IPS-NIHi7 (cell line): ENCODE measurements around the gene DCAF4L1.

ENCODE experiments used
- DNase-seq: peaks from one replicate; pipeline ENCODE4 v3.0.0; 2012; ENCODE audit warnings: mixed read lengths; ENCODE audit errors: extremely low spot score

Gene DCAF4L1

GRCh38 chr4:41990365-41991111, 9.0 kb downstream of the DCAF4L1 start, which contains the start of gene SLC30A9:
Gene SLC30A9 (plus strand): TSS chr4:41990530. CDS start chr4:41990652, 122 bp downstream.
- DNase-seq: peak; percentile 98

GRCh38 chr4:41991916-41992767, 10.6 kb downstream of the DCAF4L1 start:
- DNase-seq: no peak

- DNase-seq: no peak
Observed at GRCh38 chr4:41992967-41993857, 11.7 kb downstream of the DCAF4L1 start.

GRCh38 chr4:41994461-41994985, 13.0 kb downstream of the DCAF4L1 start:
- DNase-seq: no peak

- DNase-seq: no peak
Observed at GRCh38 chr4:41998019-41998418, 16.5 kb downstream of the DCAF4L1 start.

- DNase-seq: no peak
Observed at GRCh38 chr4:41999321-41999720, 17.8 kb downstream of the DCAF4L1 start.

GRCh38 chr4:42008011-42008786, 26.6 kb downstream of the DCAF4L1 start:
- DNase-seq: no peak

GRCh38 chr4:42015438-42015837, 33.9 kb downstream of the DCAF4L1 start:
- no peak for DNase-seq

GRCh38 chr4:42018451-42018850, 36.9 kb downstream of the DCAF4L1 start:
- no peak for DNase-seq
